IPS-15b (cell line): ENCODE results near the gene PTPRU.
"Not testable (repeated sequence)": the region's sequence is repeated elsewhere in the genome, so short reads cannot be mapped to it uniquely, and the experiment has no call there.

Experiments
- H3K27me3 ChIP-seq: one replicate; pipeline ENCODE4 v1.6.1; 2013; ENCODE audit warnings: low read length; ENCODE audit not compliant: control insufficient read depth, insufficient read depth
- H3K36me3 ChIP-seq: one replicate; pipeline ENCODE4 v1.6.1; 2013; ENCODE audit warnings: low read length; ENCODE audit not compliant: control insufficient read depth, insufficient read depth
- H3K4me1 ChIP-seq: one replicate; pipeline ENCODE4 v1.6.1; 2013; ENCODE audit warnings: mild to moderate bottlenecking, low read length; ENCODE audit not compliant: control insufficient read depth, insufficient read depth
- H3K4me3 ChIP-seq: one replicate; pipeline ENCODE4 v1.5.1; 2013; ENCODE audit warnings: low read depth, low read length
- H3K9ac ChIP-seq: one replicate; pipeline ENCODE4 v1.6.1; 2013; ENCODE audit warnings: low read depth, mild to moderate bottlenecking, low read length
- H3K9me3 ChIP-seq: one replicate; pipeline ENCODE4 v1.6.1; 2013; ENCODE audit warnings: mild to moderate bottlenecking, low read length; ENCODE audit not compliant: control insufficient read depth, insufficient read depth

The PTPRU gene

GRCh38 chr1:29223521-29223920 is 12.8 kb upstream of the PTPRU start:
- H3K4me1 ChIP-seq: peaks cover 7% of the 10 kb centered on the region
- no peaks in the 10 kb centered on the region for H3K9me3 ChIP-seq
- H3K4me3 ChIP-seq: no peak overlapping the region
- no peaks in the 10 kb centered on the region for H3K36me3 ChIP-seq
- H3K9ac ChIP-seq: no peak overlapping the region
- H3K27me3 ChIP-seq: no peaks in the 10 kb centered on the region

GRCh38 chr1:29224356-29224837 is 11.9 kb upstream of the PTPRU start:
- no peak overlapping the region for H3K4me3 ChIP-seq
- peaks cover 7% of the 10 kb centered on the region for H3K4me1 ChIP-seq
- H3K9ac ChIP-seq: peak overlapping the region; percentile 60
- H3K27me3 ChIP-seq: no peaks in the 10 kb centered on the region
- no peaks in the 10 kb centered on the region for H3K9me3 ChIP-seq
- no peaks in the 10 kb centered on the region for H3K36me3 ChIP-seq

- H3K36me3 ChIP-seq: no peaks in the 10 kb centered on the region
- no peak overlapping the region for H3K9ac ChIP-seq
- no peaks in the 10 kb centered on the region for H3K9me3 ChIP-seq
- H3K27me3 ChIP-seq: no peaks in the 10 kb centered on the region
- no peak overlapping the region for H3K4me3 ChIP-seq
- peaks cover 12% of the 10 kb centered on the region for H3K4me1 ChIP-seq
Observed at GRCh38 chr1:29225361-29225760, 11.0 kb upstream of the PTPRU start.

- peaks cover 12% of the 10 kb centered on the region for H3K27me3 ChIP-seq
Observed at GRCh38 chr1:29227511-29227910, 8.8 kb upstream of the PTPRU start.

GRCh38 chr1:29230204-29230552 is 6.1 kb upstream of the PTPRU start:
- H3K9ac ChIP-seq: no peak overlapping the region
- no peaks in the 10 kb centered on the region for H3K36me3 ChIP-seq
- peak overlapping the region; percentile 61 for H3K4me3 ChIP-seq
- H3K27me3 ChIP-seq: peaks cover 30% of the 10 kb centered on the region
- H3K4me1 ChIP-seq: peaks cover 16% of the 10 kb centered on the region
- no peaks in the 10 kb centered on the region for H3K9me3 ChIP-seq

More at GRCh38 chr1:29227511-29227910, 8.8 kb upstream of the PTPRU start:
- Histone ChIP-seq H3K4me1 (peaks cover 16% of the 10 kb centered on the region), H3K9ac (no peak overlapping the region), H3K36me3 (no peaks in the 10 kb centered on the region), H3K4me3 (no peak overlapping the region), H3K9me3 (no peaks in the 10 kb centered on the region)

GRCh38 chr1:29230553-29231378 is 5.6 kb upstream of the PTPRU start, which contains the start of gene MECR:
TSS of gene MECR (minus strand) at chr1:29230934. CDS start at chr1:29230906, 28 bp downstream.
- H3K36me3 ChIP-seq: no peaks in the 10 kb centered on the region
- H3K9me3 ChIP-seq: no peaks in the 10 kb centered on the region
- H3K4me1 ChIP-seq: peaks cover 17% of the 10 kb centered on the region
- peaks cover 36% of the 10 kb centered on the region for H3K27me3 ChIP-seq
- H3K9ac ChIP-seq: peak within 1 kb of the TSS; percentile 27
- H3K4me3 ChIP-seq: peak within 1 kb of the TSS; percentile 61

- no peak overlapping the region for H3K4me3 ChIP-seq
- no peaks in the 10 kb centered on the region for H3K9me3 ChIP-seq
- no peaks in the 10 kb centered on the region for H3K36me3 ChIP-seq
- no peak overlapping the region for H3K9ac ChIP-seq
- H3K4me1 ChIP-seq: peaks cover 15% of the 10 kb centered on the region
- peaks cover 47% of the 10 kb centered on the region for H3K27me3 ChIP-seq
Observed at GRCh38 chr1:29232387-29232786, 3.9 kb upstream of the PTPRU start.

GRCh38 chr1:29233693-29234092 is 2.6 kb upstream of the PTPRU start:
- H3K4me1 ChIP-seq: peaks cover 13% of the 10 kb centered on the region
- no peak overlapping the region for H3K4me3 ChIP-seq
- no peak overlapping the region for H3K9ac ChIP-seq
- H3K36me3 ChIP-seq: no peaks in the 10 kb centered on the region
- H3K27me3 ChIP-seq: peaks cover 57% of the 10 kb centered on the region
- H3K9me3 ChIP-seq: no peaks in the 10 kb centered on the region

GRCh38 chr1:29234471-29234870 is 1.9 kb upstream of the PTPRU start:
- Histone ChIP-seq H3K36me3 (no peaks in the 10 kb centered on the region), H3K27me3 (peaks cover 65% of the 10 kb centered on the region), H3K9ac (no peak overlapping the region), H3K4me1 (peaks cover 20% of the 10 kb centered on the region), H3K9me3 (no peaks in the 10 kb centered on the region), H3K4me3 (no peak overlapping the region)

GRCh38 chr1:29234881-29235280 is 1.4 kb upstream of the PTPRU start:
- not testable (repeated sequence) for H3K36me3 ChIP-seq, H3K4me3 ChIP-seq, H3K9me3 ChIP-seq, H3K9ac ChIP-seq
- Histone ChIP-seq H3K4me1 (peaks cover 22% of the 10 kb centered on the region), H3K27me3 (peaks cover 69% of the 10 kb centered on the region)

GRCh38 chr1:29236712-29237128 is 398 bp downstream of the PTPRU start:
- no peaks in the 10 kb centered on the region for H3K36me3 ChIP-seq
- no peaks in the 10 kb centered on the region for H3K9me3 ChIP-seq
- H3K27me3 ChIP-seq: peaks cover 65% of the 10 kb centered on the region
- peaks cover 17% of the 10 kb centered on the region for H3K4me1 ChIP-seq
- peak overlapping the region; percentile 70 for H3K9ac ChIP-seq
- H3K4me3 ChIP-seq: peak overlapping the region; percentile 98

GRCh38 chr1:29237129-29237821 is 953 bp downstream of the PTPRU start:
- H3K9ac ChIP-seq: peak overlapping the region; percentile 26

More at GRCh38 chr1:29237129-29237821, 953 bp downstream of the PTPRU start:
- H3K4me3 ChIP-seq: peak overlapping the region; percentile 98
- H3K27me3 ChIP-seq: peaks cover 61% of the 10 kb centered on the region
- H3K4me1 ChIP-seq: peaks cover 17% of the 10 kb centered on the region
- H3K9me3 ChIP-seq: no peaks in the 10 kb centered on the region
- no peaks in the 10 kb centered on the region for H3K36me3 ChIP-seq
